ENCODE results near the gene GAL3ST2. TPM values are rescaled to one million over a fixed set of nuclear protein-coding genes. Genes with fewer than 3 reads are reported as not detected.

The GAL3ST2 gene
- total RNA-seq, 1 donor from 2014 or later = not detected

GRCh38 chr2:241837197-241837965 is 60.8 kb downstream of the GAL3ST2 start:
- Histone ChIP-seq H3K4me3 (no peak overlapping the region), H3K27me3 (peaks cover 5% of the 10 kb centered on the region), H3K27ac (no peak overlapping the region), H3K9me3 (no peaks in the 10 kb centered on the region), H3K36me3 (no peaks in the 10 kb centered on the region), H3K4me1 (peaks cover 0 to 6% of the 10 kb centered on the region in 2 donors)
- DNase-seq (ENCODE audit: low spot score in 2 of 2) = no peak
- intact Hi-C loops (cut with DNase I) = no loop called here
- TF ChIP-seq CTCF (IDR thresholded peaks at IDR 0.05) = no peak

- Histone ChIP-seq H3K27me3 (no peaks in the 10 kb centered on the region), H3K9me3 (no peaks in the 10 kb centered on the region), H3K36me3 (no peaks in the 10 kb centered on the region), H3K27ac (peak overlapping the region in 1 of 2 donors; percentile 1), H3K4me3 (no peak overlapping the region), H3K4me1 (peaks cover 8% of the 10 kb centered on the region in 2 donors)
- no peak for DNase-seq (ENCODE audit: low spot score in 2 of 2)
- intact Hi-C loops (cut with DNase I) = no loop called here
- TF ChIP-seq CTCF (IDR thresholded peaks at IDR 0.05) = no peak
Measured at GRCh38 chr2:241841181-241842066, 64.8 kb downstream of the GAL3ST2 start.

- peak overlapping the region; percentile 1 to 20 for H3K27ac ChIP-seq
- H3K4me1 ChIP-seq = peaks cover 8% of the 10 kb centered on the region in 2 donors
- no peaks in the 10 kb centered on the region for H3K36me3 ChIP-seq
- TF ChIP-seq CTCF (IDR thresholded peaks at IDR 0.05) = no peak
- intact Hi-C loops (cut with DNase I) = no loop called here
- H3K27me3 ChIP-seq = no peaks in the 10 kb centered on the region
- no peaks in the 10 kb centered on the region for H3K9me3 ChIP-seq
- DNase-seq (ENCODE audit: low spot score in 2 of 2) = no peak
- H3K4me3 ChIP-seq = no peak overlapping the region
Measured at GRCh38 chr2:241842067-241842415, 65.4 kb downstream of the GAL3ST2 start.

- Histone ChIP-seq H3K9me3 (no peaks in the 10 kb centered on the region), H3K4me3 (no peak overlapping the region), H3K36me3 (no peaks in the 10 kb centered on the region), H3K4me1 (peaks cover 8% of the 10 kb centered on the region in 2 donors), H3K27me3 (no peaks in the 10 kb centered on the region), H3K27ac (peak overlapping the region; percentile 36 to 46)
- DNase-seq (ENCODE audit: low spot score in 2 of 2) = peak; percentile 64 to 86
- intact Hi-C loops (cut with DNase I) = no loop called here
- no peak for TF ChIP-seq CTCF (IDR thresholded peaks at IDR 0.05)
Measured at GRCh38 chr2:241842620-241843211, 66.1 kb downstream of the GAL3ST2 start.

GRCh38 chr2:241843321-241844065 is 66.9 kb downstream of the GAL3ST2 start:
- Histone ChIP-seq H3K36me3 (no peaks in the 10 kb centered on the region), H3K9me3 (no peaks in the 10 kb centered on the region), H3K4me1 (peaks cover 8% of the 10 kb centered on the region in 2 donors), H3K4me3 (peak overlapping the region; percentile 54 to 63), H3K27me3 (no peaks in the 10 kb centered on the region), H3K27ac (peak overlapping the region; percentile 46 to 60)
- no peak for DNase-seq (ENCODE audit: low spot score in 2 of 2)
- no peak for TF ChIP-seq CTCF (IDR thresholded peaks at IDR 0.05)
- intact Hi-C loops (cut with DNase I) = loop anchor here (2.0 kb wide), 1 partner anchor 109 kb away; the partner anchor contains the start of gene D2HGDH
